Small intestine (tissue), 7 donors: ENCODE measurements around the gene OR10Z1. TPM values are rescaled to one million over a fixed set of nuclear protein-coding genes. Genes with fewer than 3 reads are reported as not detected.

Source experiments
- DNase-seq, 2 donors: peaks; one replicate each; pipeline versions ENCODE4 v3.0.0 to v3.0.0-alpha.2; 2013
- FAIRE-seq: peaks from 2 replicates; lab custom pipeline; 2012; peaks lifted over from hg19 to GRCh38; lab: Jason Lieb, UNC
- H3K27ac ChIP-seq, 3 donors: one replicate each; pipeline ENCODE4 v1.5.1; 2013; ENCODE audit warnings: low read length in 2 of 3, mild to moderate bottlenecking in 2 of 3, control low read depth in 1 of 3, inconsistent platforms in 1 of 3, low read depth in 1 of 3, moderate library complexity in 1 of 3
- H3K27me3 ChIP-seq, 3 donors: one replicate each; pipeline ENCODE4 v1.6.1; 2013; ENCODE audit warnings: low read length in 3 of 3, inconsistent platforms in 1 of 3; ENCODE audit not compliant: control insufficient read depth in 3 of 3, insufficient read depth in 3 of 3
- H3K36me3 ChIP-seq, 3 donors: one replicate each; pipeline ENCODE4 v1.6.1; 2013; ENCODE audit warnings: low read length in 3 of 3, inconsistent platforms in 1 of 3, low read depth in 1 of 3, mild to moderate bottlenecking in 1 of 3, moderate library complexity in 1 of 3; ENCODE audit not compliant: control insufficient read depth in 3 of 3, insufficient read depth in 2 of 3
- H3K4me1 ChIP-seq, 3 donors: one replicate each; pipeline ENCODE4 v1.6.1; 2013; ENCODE audit warnings: low read length in 2 of 3, inconsistent platforms in 1 of 3, low read depth in 1 of 3, mild to moderate bottlenecking in 1 of 3, moderate library complexity in 1 of 3; ENCODE audit not compliant: control insufficient read depth in 3 of 3, insufficient read depth in 2 of 3
- H3K4me3 ChIP-seq, 3 donors: one replicate each; pipeline ENCODE4 v1.5.1; 2013; ENCODE audit warnings: low read length in 3 of 3, control low read depth in 1 of 3, inconsistent platforms in 1 of 3, low read depth in 1 of 3, mild to moderate bottlenecking in 1 of 3, moderate library complexity in 1 of 3
- H3K9me3 ChIP-seq, 2 donors: one replicate each; pipeline ENCODE4 v1.6.1; 2013; ENCODE audit warnings: low read depth in 1 of 2, low read length in 1 of 2; ENCODE audit not compliant: control insufficient read depth in 2 of 2, insufficient read depth in 1 of 2
- WGBS, 3 donors: extraction: QIAGEN DNeasy Blood & Tissue Kit; methylation state at CpG; one replicate each; pipeline ENCODE4 v1.1.7; 2013; 5-methylcytosine and 5-hydroxymethylcytosine counted together
- polyA plus RNA-seq, 4 donors: library from polyadenylated mRNA; stranded (reverse) in 3 of 4; unstranded in 1 of 4; fragments of 200-250 nt in 3 of 4; fragments of 120-200 nt in 1 of 4; gene quantifications; one replicate each; pipeline versions ENCODE4 v1.2.1 to v1.2.3, GENCODE V29; 2013
- donor health status: healthy with polysubstance abuse.
- donor health status: control.
- donor health status: control.
- donor health status: Bipolar disorder and iron deficiency.
- donor health status: healthy.

Gene OR10Z1
- polyA plus RNA-seq, 4 donors: under 0.01 TPM; not detected in 3

DNA sequence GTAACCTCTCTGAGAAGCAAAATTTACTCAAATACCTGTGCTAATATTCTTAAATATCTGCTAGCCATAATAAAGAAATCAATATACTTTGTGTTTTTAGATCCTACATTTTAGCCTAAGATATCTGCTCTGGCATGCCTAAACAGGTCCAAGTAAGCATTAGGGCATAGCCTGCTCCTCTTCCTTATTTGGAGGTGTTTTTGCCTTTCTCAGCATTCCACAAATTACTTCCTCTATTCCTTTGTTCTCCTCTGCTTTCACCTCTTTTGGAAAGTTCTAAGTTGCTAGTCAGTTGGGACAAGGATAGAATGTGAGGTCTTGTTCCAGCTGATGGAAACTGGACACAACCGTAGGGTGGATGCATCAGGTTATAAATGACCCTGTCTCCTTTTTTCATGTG, 18.1 kb upstream of the OR10Z1 start:
- FAIRE-seq (no peak), DNase-seq (no peak)
- WGBS, 3 donors: 88 to 89% (median 89%) methylated on average over 1 of the region's 1 CpG
- H3K36me3 ChIP-seq: no peaks in the 10 kb centered on the region
- peaks cover 0 to 5% of the 10 kb centered on the region in 2 donors for H3K9me3 ChIP-seq
- H3K27ac ChIP-seq: no peak overlapping the region
- H3K4me1 ChIP-seq: no peaks in the 10 kb centered on the region
- H3K4me3 ChIP-seq: no peak overlapping the region
- no peaks in the 10 kb centered on the region for H3K27me3 ChIP-seq

DNA sequence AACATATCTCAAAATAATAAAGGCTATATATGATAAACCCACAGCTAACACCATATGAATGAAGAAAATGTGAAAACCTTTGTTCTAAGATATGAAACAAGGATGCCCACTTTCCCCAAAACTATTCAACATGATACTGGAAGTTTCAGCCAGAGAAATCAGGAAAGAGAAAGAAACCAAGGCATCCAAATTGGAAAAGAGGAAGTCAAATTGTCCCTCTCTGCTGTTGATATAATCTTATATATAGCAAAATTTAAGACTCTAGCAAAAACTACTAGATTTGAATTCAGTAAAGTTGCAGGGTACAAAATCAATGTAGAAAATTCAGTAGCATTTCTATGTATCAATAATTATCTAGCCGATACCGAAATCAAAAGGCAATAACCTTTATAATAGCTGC, 4.3 kb upstream of the OR10Z1 start:
- H3K9me3 ChIP-seq: peaks cover 0 to 18% of the 10 kb centered on the region in 2 donors
- H3K4me3 ChIP-seq: no peak overlapping the region

DNA sequence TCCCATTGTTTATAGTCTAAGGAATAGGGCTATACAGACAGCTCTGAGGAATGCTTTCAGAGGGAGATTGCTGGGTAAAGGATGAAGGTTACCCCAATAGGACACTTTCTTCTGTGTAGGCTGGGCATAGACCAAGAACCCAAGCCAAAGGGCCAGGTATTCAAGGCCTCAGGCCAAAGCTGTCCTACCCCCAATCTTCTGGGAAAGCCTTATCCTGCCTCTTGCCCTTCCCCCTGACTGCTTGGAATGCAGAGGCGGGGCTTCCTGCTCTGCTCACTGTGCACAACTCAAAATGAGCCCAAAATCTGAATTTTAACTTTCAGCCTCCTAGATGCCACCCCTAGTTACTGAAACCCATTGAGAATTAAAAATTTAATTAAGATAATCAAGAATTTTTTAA, 2.2 kb downstream of the OR10Z1 start:
- DNase-seq (no peak), FAIRE-seq (no peak)
- Histone ChIP-seq H3K36me3 (no peaks in the 10 kb centered on the region), H3K27ac (no peak overlapping the region), H3K9me3 (no peaks in the 10 kb centered on the region), H3K4me1 (no peaks in the 10 kb centered on the region), H3K27me3 (no peaks in the 10 kb centered on the region), H3K4me3 (no peak overlapping the region)
- 46 to 70% (median 59%) methylated on average over 1 of the region's 1 CpG for WGBS, 3 donors

More for the DNA sequence above, 4.3 kb upstream of the OR10Z1 start:
- Histone ChIP-seq H3K4me1 (no peaks in the 10 kb centered on the region), H3K27ac (no peak overlapping the region), H3K36me3 (no peaks in the 10 kb centered on the region), H3K27me3 (no peaks in the 10 kb centered on the region)
- FAIRE-seq (no peak), DNase-seq (no peak)
- WGBS, 3 donors: 63 to 83% (median 81%) methylated on average over 2 of the region's 2 CpGs

DNA sequence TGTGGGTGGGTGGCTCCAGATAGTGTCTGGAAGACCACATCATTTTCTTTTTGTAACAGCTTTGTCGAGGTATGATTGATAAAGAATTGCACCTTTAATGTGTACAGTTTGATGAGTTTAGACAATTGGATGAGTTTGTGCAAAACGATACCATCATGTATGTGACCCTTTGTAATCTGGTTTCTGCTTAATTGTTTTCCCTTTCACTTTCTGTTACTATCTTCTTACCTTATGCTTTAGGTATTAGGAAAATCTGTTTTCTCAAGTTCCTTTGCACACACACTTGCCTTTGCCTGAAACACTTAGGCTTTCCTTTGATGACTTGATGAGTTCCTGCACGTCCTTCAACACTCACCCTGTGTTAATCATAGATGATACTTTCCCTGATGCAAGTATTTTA, 6.8 kb downstream of the OR10Z1 start:
- no peak for FAIRE-seq
- H3K9me3 ChIP-seq: no peaks in the 10 kb centered on the region
- 22 to 55% (median 34%) methylated on average over 3 of the region's 3 CpGs for WGBS, 3 donors

DNA sequence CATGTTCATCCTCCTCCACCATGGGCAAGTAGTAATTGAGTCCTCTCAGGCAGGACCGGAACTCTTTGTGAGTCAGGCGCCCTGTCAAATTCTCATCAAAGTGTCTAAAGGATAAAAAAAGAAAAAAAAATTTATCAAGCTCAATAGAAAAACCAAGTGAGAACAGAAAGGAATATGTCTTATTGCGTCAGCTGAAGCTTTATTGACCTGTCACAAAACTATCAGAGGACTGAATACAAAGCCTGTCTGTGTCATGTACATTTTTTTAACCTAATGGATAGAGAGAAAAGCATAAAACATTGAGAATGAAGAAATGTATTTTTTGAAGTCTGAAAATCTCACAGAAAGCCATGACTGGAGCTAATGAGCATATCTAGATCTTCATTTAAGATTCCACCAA, 8.7 kb downstream of the OR10Z1 start:
- H3K4me1 ChIP-seq: no peaks in the 10 kb centered on the region
- H3K9me3 ChIP-seq: no peaks in the 10 kb centered on the region
- FAIRE-seq (no peak), DNase-seq (no peak)
- 87 to 94% (median 88%) methylated on average over 3 of the region's 3 CpGs for WGBS, 3 donors
- no peaks in the 10 kb centered on the region for H3K36me3 ChIP-seq
- H3K27ac ChIP-seq: no peak overlapping the region
- H3K27me3 ChIP-seq: peaks cover 0 to 4% (median 0%) of the 10 kb centered on the region in 3 donors
- H3K4me3 ChIP-seq: no peak overlapping the region

More for the DNA sequence above, 6.8 kb downstream of the OR10Z1 start:
- Histone ChIP-seq H3K27me3 (peaks cover 0 to 4% (median 0%) of the 10 kb centered on the region in 3 donors), H3K4me3 (no peak overlapping the region), H3K36me3 (no peaks in the 10 kb centered on the region), H3K27ac (no peak overlapping the region), H3K4me1 (no peaks in the 10 kb centered on the region)
- DNase-seq: no peak

DNA sequence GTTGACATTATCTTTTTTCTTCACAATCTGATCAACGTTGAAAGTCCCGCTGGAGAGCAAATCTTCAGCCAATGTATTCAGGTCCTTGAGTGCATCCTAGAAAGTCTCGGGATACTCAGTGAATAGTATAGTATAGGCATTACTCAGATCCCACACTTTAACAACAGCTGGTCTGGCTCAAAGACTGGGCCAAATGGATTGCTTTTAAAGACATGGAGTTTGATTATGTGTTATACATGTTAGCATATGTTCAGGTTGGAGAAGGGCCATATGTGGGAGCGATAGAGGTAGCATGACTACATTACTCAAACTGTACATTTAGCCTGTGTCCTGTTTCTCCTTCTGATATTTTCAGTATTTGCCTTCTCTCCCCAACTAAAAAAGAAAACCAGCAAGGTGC, 33.1 kb downstream of the OR10Z1 start:
- Histone ChIP-seq H3K4me3 (no peak overlapping the region), H3K36me3 (no peaks in the 10 kb centered on the region), H3K4me1 (no peaks in the 10 kb centered on the region), H3K27me3 (no peaks in the 10 kb centered on the region), H3K27ac (no peak overlapping the region), H3K9me3 (no peaks in the 10 kb centered on the region)
- WGBS, 3 donors: 83 to 95% (median 87%) methylated on average over 4 of the region's 4 CpGs
- no peak for FAIRE-seq
- no peak for DNase-seq

DNA sequence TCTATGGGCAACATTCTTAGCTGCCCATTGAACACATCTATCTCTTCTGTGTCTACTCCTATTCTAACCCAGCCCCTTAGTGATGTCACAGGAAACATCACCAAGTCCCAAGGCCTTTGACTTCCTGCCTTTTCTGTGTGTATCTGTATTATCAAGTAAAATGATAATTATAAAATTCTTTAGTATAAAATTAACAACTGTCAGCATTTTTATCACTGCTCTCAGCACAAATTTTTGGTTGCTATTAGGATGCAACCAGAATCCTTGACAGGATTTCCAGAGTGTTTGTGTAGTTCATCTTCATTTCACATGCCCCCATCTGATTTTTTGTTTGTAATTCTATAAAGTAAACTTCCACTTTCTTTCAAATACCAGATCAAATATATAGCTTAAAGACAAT, 33.8 kb downstream of the OR10Z1 start:
- Histone ChIP-seq H3K27me3 (no peaks in the 10 kb centered on the region), H3K4me1 (no peaks in the 10 kb centered on the region), H3K36me3 (no peaks in the 10 kb centered on the region), H3K9me3 (no peaks in the 10 kb centered on the region), H3K4me3 (no peak overlapping the region), H3K27ac (no peak overlapping the region)
- no peak for DNase-seq
- no peak for FAIRE-seq

DNA sequence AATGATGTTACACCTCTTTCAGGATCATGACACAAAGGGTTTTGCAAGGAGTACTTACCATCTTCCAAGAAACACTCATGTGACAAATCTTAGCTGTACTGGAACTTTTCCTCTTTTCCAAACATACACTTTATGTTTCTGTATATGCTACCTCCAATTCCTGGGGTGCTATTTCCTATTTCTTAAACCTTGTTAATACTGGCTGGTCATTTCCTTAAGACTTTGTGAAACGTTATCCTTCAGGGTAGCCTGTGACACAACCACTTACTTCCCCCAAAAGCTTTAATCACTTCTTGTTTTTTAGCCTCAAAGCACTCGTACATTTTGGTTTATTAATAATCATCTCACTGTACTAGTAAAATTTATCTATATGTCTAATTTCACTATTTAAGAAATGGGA, 39.4 kb downstream of the OR10Z1 start:
- Histone ChIP-seq H3K27me3 (no peaks in the 10 kb centered on the region), H3K4me1 (no peaks in the 10 kb centered on the region), H3K27ac (no peak overlapping the region), H3K9me3 (no peaks in the 10 kb centered on the region), H3K4me3 (no peak overlapping the region), H3K36me3 (no peaks in the 10 kb centered on the region)
- 61 to 66% (median 63%) methylated on average over 2 of the region's 2 CpGs for WGBS, 3 donors
- no peak for DNase-seq
- no peak for FAIRE-seq

DNA sequence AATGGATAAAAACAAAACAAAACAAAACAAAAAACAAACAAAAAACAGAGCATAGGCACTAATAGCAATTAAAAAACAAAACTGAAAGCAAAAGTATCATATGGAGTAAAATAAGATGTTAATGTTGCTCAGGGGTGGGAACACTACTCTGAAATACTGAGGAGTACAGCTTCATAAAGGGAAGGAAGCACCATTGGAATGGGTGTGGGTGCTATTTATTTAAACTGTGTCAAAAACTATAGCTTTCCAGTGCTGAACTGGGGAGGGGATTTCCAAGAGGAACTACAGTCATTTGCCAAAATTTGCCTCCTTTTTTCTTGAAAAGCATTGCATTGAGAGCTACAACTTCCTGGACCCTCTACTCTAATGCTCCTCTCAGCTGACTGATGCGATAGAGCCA, 41.4 kb downstream of the OR10Z1 start:
- no peak overlapping the region for H3K27ac ChIP-seq
- H3K27me3 ChIP-seq: no peaks in the 10 kb centered on the region
- FAIRE-seq (no peak), DNase-seq (no peak)
- H3K36me3 ChIP-seq: no peaks in the 10 kb centered on the region
- H3K9me3 ChIP-seq: no peaks in the 10 kb centered on the region
- 81 to 100% (median 83%) methylated on average over 1 of the region's 1 CpG for WGBS, 3 donors
- no peaks in the 10 kb centered on the region for H3K4me1 ChIP-seq
- H3K4me3 ChIP-seq: no peak overlapping the region
